GM18526 (cell line): ENCODE data around the gene PRICKLE4.
A peak's percentile ranks its signal among the peaks of the same experiment; 100 is the strongest.

Experiments
- POLR2A ChIP-seq: IDR thresholded peaks from 3 replicates; pipeline ENCODE4 v1.6.1; 2011; ENCODE audit not compliant: insufficient read length; ENCODE audit errors: extremely low read depth

PRICKLE4 gene

GRCh38 chr6:41783106-41783780, 2.7 kb downstream of the PRICKLE4 start:
- no peak for TF ChIP-seq POLR2A

- no peak for TF ChIP-seq POLR2A
These were observed 4.1 kb downstream of the PRICKLE4 start for GRCh38 chr6:41784581-41785171.

DNA sequence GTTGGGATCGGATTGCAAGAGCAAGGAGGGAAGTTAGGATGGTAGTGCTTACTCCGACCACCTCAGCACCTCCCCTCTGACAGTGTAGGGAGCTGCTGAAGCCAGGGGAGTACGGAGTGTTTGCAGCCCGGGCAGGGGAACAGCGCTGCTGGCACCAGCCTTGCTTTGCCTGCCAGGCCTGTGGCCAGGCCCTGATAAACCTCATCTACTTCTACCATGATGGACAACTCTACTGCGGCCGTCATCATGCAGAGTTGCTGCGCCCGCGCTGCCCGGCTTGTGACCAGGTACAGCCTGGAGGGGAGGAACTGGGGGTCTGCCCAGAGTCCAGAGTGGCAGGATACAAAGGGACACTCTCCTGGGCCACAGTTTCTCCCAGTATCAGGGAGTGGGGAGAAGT, 4.7 kb downstream of the PRICKLE4 start:
- TF ChIP-seq POLR2A, result no peak

DNA sequence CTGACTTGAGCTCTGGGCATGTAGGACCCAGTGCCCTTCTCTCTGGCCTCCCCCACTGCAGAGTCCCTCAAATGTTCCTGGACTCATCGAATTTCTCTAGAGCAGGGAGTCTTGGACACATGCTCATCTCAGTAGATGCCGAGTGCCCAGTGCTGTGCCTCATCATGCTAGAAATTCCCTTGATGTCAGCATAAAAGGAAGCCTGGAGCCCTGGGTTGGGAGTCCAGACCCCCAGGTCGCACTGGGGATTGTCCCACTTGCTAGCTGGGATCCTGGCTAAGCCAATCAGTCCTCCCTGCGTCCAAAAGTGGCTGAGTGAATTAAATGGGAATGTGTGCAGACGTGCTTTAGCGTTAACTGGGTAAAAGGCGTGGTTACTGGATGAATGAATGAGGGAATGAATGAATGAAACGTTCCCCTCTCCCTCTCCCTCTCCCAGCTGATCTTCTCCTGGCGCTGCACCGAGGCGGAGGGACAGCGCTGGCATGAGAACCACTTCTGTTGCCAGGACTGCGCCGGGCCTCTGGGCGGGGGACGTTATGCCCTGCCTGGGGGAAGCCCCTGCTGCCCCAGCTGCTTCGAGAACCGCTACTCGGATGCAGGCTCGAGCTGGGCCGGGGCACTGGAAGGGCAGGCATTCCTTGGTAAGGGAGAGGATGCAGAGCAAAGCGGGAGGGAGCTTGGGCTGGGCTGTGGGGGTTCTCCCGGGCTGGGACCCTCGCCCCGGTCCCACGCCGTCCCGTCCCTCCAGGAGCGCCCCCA, 5.3 kb downstream of the PRICKLE4 start:
- TF ChIP-seq POLR2A, result no peak

DNA sequence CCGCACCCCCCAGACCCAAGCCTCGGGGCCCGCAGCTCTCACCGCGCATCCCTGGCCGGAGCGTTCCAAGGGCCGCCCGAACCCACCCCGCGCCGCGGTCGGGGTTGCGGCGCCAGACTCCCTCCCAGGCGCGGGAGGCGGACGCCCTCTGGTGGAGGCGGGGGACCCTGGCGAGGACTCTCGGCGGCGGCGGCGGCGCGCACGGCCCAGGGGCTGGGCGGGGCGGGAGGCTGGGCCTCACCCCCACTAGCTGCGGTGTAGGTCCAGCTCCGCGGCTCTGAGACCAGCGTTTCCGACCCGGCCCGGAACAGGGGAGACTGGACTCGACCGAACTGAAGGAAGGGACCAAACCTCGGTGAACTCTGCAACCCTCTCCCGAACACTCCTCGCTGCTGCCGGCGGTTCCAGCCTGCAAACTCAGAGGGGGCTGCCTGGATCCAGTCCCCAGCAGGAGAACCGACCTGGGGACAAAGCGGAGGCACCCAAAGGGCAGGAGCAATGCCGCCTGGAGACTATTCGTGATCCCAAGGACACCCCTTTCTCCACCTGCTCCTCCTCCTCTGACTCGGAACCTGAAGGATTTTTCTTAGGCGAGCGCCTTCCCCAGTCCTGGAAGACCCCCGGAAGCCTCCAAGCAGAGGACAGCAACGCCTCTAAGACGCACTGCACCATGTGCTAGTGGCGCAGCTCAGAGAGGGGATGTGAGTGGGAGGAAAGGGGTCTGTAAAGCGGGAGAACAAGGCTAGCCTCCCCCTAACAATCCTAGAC, 6.1 kb downstream of the PRICKLE4 start:
- peak; percentile 24 for TF ChIP-seq POLR2A

- peak; percentile 88 for TF ChIP-seq POLR2A
These were observed 6.8 kb downstream of the PRICKLE4 start, which contains the start of gene TOMM6 for GRCh38 chr6:41787219-41787917. Gene TOMM6 (plus strand): TSS chr6:41787694. CDS start chr6:41787698, 4 bp downstream.

DNA sequence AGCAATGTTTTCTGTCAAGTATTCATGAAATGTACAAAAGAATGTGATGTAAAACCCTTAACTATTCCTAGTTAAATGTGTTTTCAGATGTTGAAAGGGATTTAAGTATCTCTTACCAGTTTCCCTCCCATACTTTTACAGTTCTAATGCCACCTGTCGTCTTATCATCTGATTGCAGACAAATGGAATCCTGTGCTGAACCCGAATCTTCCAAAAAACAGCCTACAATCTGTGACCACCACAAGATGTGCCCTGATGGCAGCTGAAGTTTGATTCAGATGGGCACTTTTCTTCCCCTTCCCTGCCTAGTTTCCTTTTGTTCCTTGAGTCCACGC, 8.8 kb downstream of the PRICKLE4 start:
- no peak for TF ChIP-seq POLR2A

GRCh38 chr6:41790045-41790444, 9.5 kb downstream of the PRICKLE4 start:
- TF ChIP-seq POLR2A, result no peak

DNA sequence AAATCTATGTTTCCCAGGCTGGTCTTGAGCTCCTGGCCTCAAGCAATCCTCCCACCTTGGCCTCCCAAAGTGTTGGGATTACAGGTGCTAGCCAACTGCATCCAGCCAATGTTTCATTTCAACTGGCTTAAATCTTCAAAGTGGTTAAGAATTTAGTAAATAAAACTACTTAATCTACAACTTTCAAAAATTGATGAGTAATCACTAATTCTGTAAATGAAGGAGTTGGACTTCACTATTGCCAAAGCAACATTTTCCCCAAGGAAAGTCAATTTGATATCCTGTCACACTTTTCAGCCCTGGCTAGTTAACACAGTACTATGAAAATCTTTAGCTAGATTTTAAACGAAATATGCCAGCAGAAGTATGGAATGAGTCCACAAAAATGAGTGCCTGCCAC, 10.7 kb downstream of the PRICKLE4 start:
- TF ChIP-seq POLR2A, result no peak

GRCh38 chr6:41791984-41792383, 11.4 kb downstream of the PRICKLE4 start:
- TF ChIP-seq POLR2A, result no peak

GRCh38 chr6:41796474-41796873, 15.9 kb downstream of the PRICKLE4 start:
- no peak for TF ChIP-seq POLR2A

GRCh38 chr6:41798901-41799558, 18.4 kb downstream of the PRICKLE4 start:
- TF ChIP-seq POLR2A, result no peak

DNA sequence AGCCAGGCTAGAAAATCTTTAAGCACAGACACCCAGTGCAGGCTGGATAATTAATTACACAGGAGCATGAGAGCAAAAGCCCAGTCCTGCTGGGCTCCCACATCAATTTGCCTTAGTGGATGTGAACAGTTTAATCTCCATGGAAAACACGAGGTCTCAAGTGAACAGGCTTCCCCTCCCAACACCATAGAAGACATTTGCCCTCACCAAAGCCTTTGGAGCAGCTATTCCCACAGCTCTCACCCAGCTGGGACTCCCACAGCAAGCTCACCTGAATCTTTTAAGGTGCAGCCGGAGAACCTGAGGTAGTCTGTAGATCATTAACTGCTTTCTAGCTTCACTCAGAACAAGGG, 19.0 kb downstream of the PRICKLE4 start:
- TF ChIP-seq POLR2A, result no peak

DNA sequence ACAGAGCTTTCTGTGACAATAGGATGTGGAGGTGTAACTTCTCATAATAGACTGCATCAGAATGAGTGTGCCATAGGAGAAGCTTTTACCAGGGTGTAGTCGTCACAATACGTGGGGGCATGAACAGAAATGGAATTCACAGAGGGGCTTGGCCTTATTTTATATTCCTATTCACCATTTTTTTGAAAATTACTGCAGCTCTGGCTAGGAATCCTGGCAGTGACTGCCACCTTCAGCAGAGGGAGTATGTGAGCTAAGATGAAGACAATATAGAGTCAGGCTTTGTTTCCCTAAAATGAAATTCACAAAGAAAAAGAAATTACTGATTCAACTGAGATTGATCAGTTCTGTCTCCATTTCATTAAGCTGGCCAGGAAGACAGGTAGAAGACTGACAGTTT, 20.8 kb downstream of the PRICKLE4 start:
- TF ChIP-seq POLR2A, result no peak
